HepG2 (cell line): ENCODE data around the gene PCYT2. TPM values are rescaled to one million over a fixed set of nuclear protein-coding genes. Genes with fewer than 3 reads are reported as not detected.

Source experiments
- CENPBD1 ChIP-seq: sonication (generic); formaldehyde crosslinking; IDR thresholded peaks from 2 replicates; pipeline ENCODE4 v1.8.0; 2022; ENCODE audit warnings: missing genetic modification reagents, low read depth, mild to moderate bottlenecking, borderline replicate concordance
- KLF9 ChIP-seq: IDR thresholded peaks from 2 replicates; pipeline ENCODE4 v1.6.1; 2016; ENCODE audit warnings: low read depth
- PAWR ChIP-seq: sonication (generic); formaldehyde crosslinking; IDR thresholded peaks from 2 replicates; pipeline ENCODE4 v1.4.0; 2020; ENCODE audit warnings: missing genetic modification reagents, mild to moderate bottlenecking, borderline replicate concordance
- RBM39 ChIP-seq: fragments of 200-400 bp; formaldehyde crosslinking; IDR thresholded peaks from one replicate; pipeline ENCODE4 v1.6.1; 2018; ENCODE audit warnings: antibody characterized with exemption, mild to moderate bottlenecking, low read depth, low read length; ENCODE audit not compliant: poor library complexity, severe bottlenecking
- THAP9 ChIP-seq: sonication (generic); formaldehyde crosslinking; IDR thresholded peaks from 2 replicates; pipeline ENCODE4; 2020; ENCODE audit warnings: missing genetic modification reagents, mild to moderate bottlenecking, borderline replicate concordance
- ZBTB21 ChIP-seq: sonication (generic); formaldehyde crosslinking; IDR thresholded peaks from 2 replicates; pipeline ENCODE4 v1.4.0; 2020; ENCODE audit warnings: missing genetic modification reagents
- ZNF230 ChIP-seq: sonication (generic); formaldehyde crosslinking; IDR thresholded peaks from 2 replicates; pipeline ENCODE4 v1.4.0; 2020; ENCODE audit warnings: mild to moderate bottlenecking, missing genetic modification reagents
- ZNF235 ChIP-seq: sonication (generic); formaldehyde crosslinking; IDR thresholded peaks from 2 replicates; pipeline ENCODE4 v1.8.1; 2023; ENCODE audit warnings: mild to moderate bottlenecking, missing genetic modification reagents, borderline replicate concordance
- ZNF256 ChIP-seq: sonication (generic); formaldehyde crosslinking; conservative IDR thresholded peaks from 2 replicates; pipeline ENCODE4 v1.4.0; 2020; ENCODE audit warnings: missing genetic modification reagents
- ZNF292 ChIP-seq: sonication (generic); formaldehyde crosslinking; IDR thresholded peaks from 2 replicates; pipeline ENCODE4 v1.8.1; 2022; ENCODE audit warnings: mild to moderate bottlenecking, low read depth, missing genetic modification reagents, borderline replicate concordance
- ZNF367 ChIP-seq: sonication (generic); formaldehyde crosslinking; IDR thresholded peaks from 2 replicates; pipeline ENCODE4 v1.4.0; 2020; ENCODE audit warnings: missing genetic modification reagents, borderline replicate concordance
- ZNF547 ChIP-seq: sonication (generic); formaldehyde crosslinking; IDR thresholded peaks from 2 replicates; pipeline ENCODE4 v1.5.1; 2020; ENCODE audit warnings: mild to moderate bottlenecking, missing genetic modification reagents
- ZNF564 ChIP-seq: sonication (generic); formaldehyde crosslinking; IDR thresholded peaks from 2 replicates; pipeline ENCODE4 v1.8.1; 2023; ENCODE audit warnings: mild to moderate bottlenecking, missing genetic modification reagents
- ZZZ3 ChIP-seq: sonication (generic); formaldehyde crosslinking; IDR thresholded peaks from 2 replicates; pipeline ENCODE4 v1.4.0; 2020; ENCODE audit warnings: missing genetic modification reagents, mild to moderate bottlenecking, borderline replicate concordance
- polyA plus RNA-seq, 8 experiments: library from polyadenylated mRNA; depleted of rRNA in 3 of 8; stranded (reverse) in 7 of 8; unstranded in 1 of 8; fragments of >200 nt; fragmentation: Illumina TruSeq in 4 of 8; extraction: Trizol in 4 of 8; gene quantifications; 2 replicates each; pipeline versions ENCODE4 v1.2.1 to v1.2.3, GENCODE V29; 2011 to 2016; ENCODE audit warnings: low read depth in 4 of 8, missing spikeins in 1 of 8, mixed read lengths in 1 of 8; ENCODE audit not compliant: insufficient read depth in 1 of 8
- total RNA-seq, 5 experiments: library from RNA; depleted of rRNA; stranded (reverse); fragments of >200 nt; fragmentation: Illumina TruSeq; extraction: Trizol; gene quantifications; 2 replicates each; pipeline ENCODE4 v1.2.3, GENCODE V29; 2016; ENCODE audit warnings: low read depth in 1 of 5
- TF ChIP-seq, protein P1 (sequence below): sonication (generic); formaldehyde crosslinking; IDR thresholded peaks from 2 replicates; pipeline ENCODE4 v1.8.1; 2023; ENCODE audit warnings: mild to moderate bottlenecking, missing genetic modification reagents
- TF ChIP-seq, protein P2 (sequence below): sonication (generic); formaldehyde crosslinking; IDR thresholded peaks from 2 replicates; pipeline ENCODE4 v1.5.1; 2020; ENCODE audit warnings: missing genetic modification reagents, mild to moderate bottlenecking, borderline replicate concordance
- TF ChIP-seq, protein P3 (sequence below): sonication (generic); formaldehyde crosslinking; IDR thresholded peaks from 2 replicates; pipeline ENCODE4 v1.9.0; 2021; ENCODE audit warnings: missing genetic modification reagents, borderline replicate concordance

PCYT2 gene
- total and polyA plus RNA-seq, 2 of the 13 experiments (the other 11 are each of a cell fraction or from before 2014, with no cell fraction given) = 147 to 297 TPM

GRCh38 chr17:81960130-81960958 is 49.1 kb upstream of the PCYT2 start (continued):
- TF ChIP-seq RBM39 (peak; percentile 86), ZZZ3 (CRISPR knock-in tag) (no peak), ZNF230 (0 out of 2 replicates have a peak, but pooled peaks have one; percentile 41), KLF9 (CRISPR knock-in tag) (no peak), ZNF547 (0 out of 2 replicates have a peak, but pooled peaks have one; percentile 40), ZBTB21 (CRISPR knock-in tag) (no peak), ZNF256 (CRISPR knock-in tag) (0 out of 2 replicates have a peak, but pooled peaks have one; percentile 20), ZNF292 (no peak), PAWR (CRISPR knock-in tag) (0 out of 2 replicates have a peak, but pooled peaks have one; percentile 25), ZNF564 (CRISPR knock-in tag) (peak; percentile 4), ZNF367 (CRISPR knock-in tag) (peak; percentile 52; the same call in 1 of the 2 replicates), THAP9 (CRISPR knock-in tag) (no peak; the same call in 1 of the 2 replicates), ZNF235 (CRISPR knock-in tag) (no peak), CENPBD1 (CRISPR knock-in tag) (no peak; the same call in 1 of the 2 replicates)
- TF ChIP-seq, protein P1, sequence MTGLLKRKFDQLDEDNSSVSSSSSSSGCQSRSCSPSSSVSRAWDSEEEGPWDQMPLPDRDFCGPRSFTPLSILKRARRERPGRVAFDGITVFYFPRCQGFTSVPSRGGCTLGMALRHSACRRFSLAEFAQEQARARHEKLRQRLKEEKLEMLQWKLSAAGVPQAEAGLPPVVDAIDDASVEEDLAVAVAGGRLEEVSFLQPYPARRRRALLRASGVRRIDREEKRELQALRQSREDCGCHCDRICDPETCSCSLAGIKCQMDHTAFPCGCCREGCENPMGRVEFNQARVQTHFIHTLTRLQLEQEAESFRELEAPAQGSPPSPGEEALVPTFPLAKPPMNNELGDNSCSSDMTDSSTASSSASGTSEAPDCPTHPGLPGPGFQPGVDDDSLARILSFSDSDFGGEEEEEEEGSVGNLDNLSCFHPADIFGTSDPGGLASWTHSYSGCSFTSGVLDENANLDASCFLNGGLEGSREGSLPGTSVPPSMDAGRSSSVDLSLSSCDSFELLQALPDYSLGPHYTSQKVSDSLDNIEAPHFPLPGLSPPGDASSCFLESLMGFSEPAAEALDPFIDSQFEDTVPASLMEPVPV (CRISPR knock-in tag) = peak; percentile 75; the same call in 1 of the 2 replicates
- TF ChIP-seq, protein P2, sequence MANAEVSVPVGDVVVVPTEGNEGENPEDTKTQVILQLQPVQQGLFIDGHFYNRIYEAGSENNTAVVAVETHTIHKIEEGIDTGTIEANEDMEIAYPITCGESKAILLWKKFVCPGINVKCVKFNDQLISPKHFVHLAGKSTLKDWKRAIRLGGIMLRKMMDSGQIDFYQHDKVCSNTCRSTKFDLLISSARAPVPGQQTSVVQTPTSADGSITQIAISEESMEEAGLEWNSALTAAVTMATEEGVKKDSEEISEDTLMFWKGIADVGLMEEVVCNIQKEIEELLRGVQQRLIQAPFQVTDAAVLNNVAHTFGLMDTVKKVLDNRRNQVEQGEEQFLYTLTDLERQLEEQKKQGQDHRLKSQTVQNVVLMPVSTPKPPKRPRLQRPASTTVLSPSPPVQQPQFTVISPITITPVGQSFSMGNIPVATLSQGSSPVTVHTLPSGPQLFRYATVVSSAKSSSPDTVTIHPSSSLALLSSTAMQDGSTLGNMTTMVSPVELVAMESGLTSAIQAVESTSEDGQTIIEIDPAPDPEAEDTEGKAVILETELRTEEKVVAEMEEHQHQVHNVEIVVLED = no peak; the same call in 1 of the 2 replicates
- TF ChIP-seq, protein P3, sequence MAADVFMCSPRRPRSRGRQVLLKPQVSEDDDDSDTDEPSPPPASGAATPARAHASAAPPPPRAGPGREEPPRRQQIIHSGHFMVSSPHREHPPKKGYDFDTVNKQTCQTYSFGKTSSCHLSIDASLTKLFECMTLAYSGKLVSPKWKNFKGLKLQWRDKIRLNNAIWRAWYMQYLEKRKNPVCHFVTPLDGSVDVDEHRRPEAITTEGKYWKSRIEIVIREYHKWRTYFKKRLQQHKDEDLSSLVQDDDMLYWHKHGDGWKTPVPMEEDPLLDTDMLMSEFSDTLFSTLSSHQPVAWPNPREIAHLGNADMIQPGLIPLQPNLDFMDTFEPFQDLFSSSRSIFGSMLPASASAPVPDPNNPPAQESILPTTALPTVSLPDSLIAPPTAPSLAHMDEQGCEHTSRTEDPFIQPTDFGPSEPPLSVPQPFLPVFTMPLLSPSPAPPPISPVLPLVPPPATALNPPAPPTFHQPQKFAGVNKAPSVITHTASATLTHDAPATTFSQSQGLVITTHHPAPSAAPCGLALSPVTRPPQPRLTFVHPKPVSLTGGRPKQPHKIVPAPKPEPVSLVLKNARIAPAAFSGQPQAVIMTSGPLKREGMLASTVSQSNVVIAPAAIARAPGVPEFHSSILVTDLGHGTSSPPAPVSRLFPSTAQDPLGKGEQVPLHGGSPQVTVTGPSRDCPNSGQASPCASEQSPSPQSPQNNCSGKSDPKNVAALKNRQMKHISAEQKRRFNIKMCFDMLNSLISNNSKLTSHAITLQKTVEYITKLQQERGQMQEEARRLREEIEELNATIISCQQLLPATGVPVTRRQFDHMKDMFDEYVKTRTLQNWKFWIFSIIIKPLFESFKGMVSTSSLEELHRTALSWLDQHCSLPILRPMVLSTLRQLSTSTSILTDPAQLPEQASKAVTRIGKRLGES = 0 out of 2 replicates have a peak, but pooled peaks have one; percentile 15
